Islet precursor cell (in vitro differentiated cells): Measurements from ENCODE around the gene OBP2B.

Experiments
- DNase-seq: peaks from one replicate; pipeline ENCODE4 v3.0.0-alpha.2; 2018

OBP2B gene

GRCh38 chr9:133165452-133165730 is 43.7 kb downstream of the OBP2B start:
- no peak for DNase-seq

GRCh38 chr9:133164191-133164590 is 44.9 kb downstream of the OBP2B start:
- DNase-seq, result no peak

GRCh38 chr9:133163504-133164172 is 45.4 kb downstream of the OBP2B start, which contains the start of gene GBGT1:
Gene GBGT1 (minus strand): TSS chr9:133163914. CDS start chr9:133162412, 1,502 bp downstream.
- DNase-seq, result peak; percentile 86

- peak; percentile 61 for DNase-seq
Observed at GRCh38 chr9:133162861-133163503, 46.1 kb downstream of the OBP2B start.

GRCh38 chr9:133161547-133161950 is 47.5 kb downstream of the OBP2B start:
- DNase-seq, result peak; percentile 44

- DNase-seq, result peak; percentile 81
Observed at GRCh38 chr9:133160742-133161546, 48.1 kb downstream of the OBP2B start.

- DNase-seq, result no peak
Observed at GRCh38 chr9:133158695-133159094, 50.4 kb downstream of the OBP2B start.
